ENCODE results near the gene STIM1.

STIM1 gene

GRCh38 chr11:4074266-4074665 lies 218.8 kb downstream of the STIM1 start:
- Mint-ChIP-seq H3K27ac (no peak overlapping the region), H3K9me3 (no peaks in the 10 kb centered on the region), H3K27me3 (no peaks in the 10 kb centered on the region), H3K4me1 (ENCODE audit: low read depth) (peaks cover 22% of the 10 kb centered on the region), H3K36me3 (ENCODE audit: low read depth) (peaks cover 32% of the 10 kb centered on the region), H3K4me3 (no peak overlapping the region)

GRCh38 chr11:4076774-4077173 lies 221.3 kb downstream of the STIM1 start:
- peaks cover 17% of the 10 kb centered on the region for H3K4me1 Mint-ChIP-seq (ENCODE audit: low read depth)
- H3K9me3 Mint-ChIP-seq, result no peaks in the 10 kb centered on the region
- H3K27ac Mint-ChIP-seq, result no peak overlapping the region
- H3K27me3 Mint-ChIP-seq, result no peaks in the 10 kb centered on the region
- H3K4me3 Mint-ChIP-seq, result no peak overlapping the region
- peaks cover 32% of the 10 kb centered on the region for H3K36me3 Mint-ChIP-seq (ENCODE audit: low read depth)

GRCh38 chr11:4083198-4083597 lies 227.7 kb downstream of the STIM1 start:
- Mint-ChIP-seq H3K9me3 (no peaks in the 10 kb centered on the region), H3K27me3 (no peaks in the 10 kb centered on the region), H3K36me3 (ENCODE audit: low read depth) (peaks cover 34% of the 10 kb centered on the region), H3K4me3 (no peak overlapping the region), H3K4me1 (ENCODE audit: low read depth) (peaks cover 11% of the 10 kb centered on the region), H3K27ac (no peak overlapping the region)

GRCh38 chr11:4084406-4085125 lies 229.1 kb downstream of the STIM1 start:
- H3K27ac Mint-ChIP-seq, result no peak overlapping the region
- H3K27me3 Mint-ChIP-seq, result no peaks in the 10 kb centered on the region
- H3K4me3 Mint-ChIP-seq, result no peak overlapping the region
- H3K9me3 Mint-ChIP-seq, result no peaks in the 10 kb centered on the region
- peaks cover 45% of the 10 kb centered on the region for H3K36me3 Mint-ChIP-seq (ENCODE audit: low read depth)
- H3K4me1 Mint-ChIP-seq (ENCODE audit: low read depth), result peaks cover 16% of the 10 kb centered on the region

- H3K4me1 Mint-ChIP-seq (ENCODE audit: low read depth), result peaks cover 26% of the 10 kb centered on the region
- no peaks in the 10 kb centered on the region for H3K27me3 Mint-ChIP-seq
- no peak overlapping the region for H3K4me3 Mint-ChIP-seq
- peaks cover 49% of the 10 kb centered on the region for H3K36me3 Mint-ChIP-seq (ENCODE audit: low read depth)
- H3K9me3 Mint-ChIP-seq, result no peaks in the 10 kb centered on the region
- no peak overlapping the region for H3K27ac Mint-ChIP-seq
These were observed 230.1 kb downstream of the STIM1 start for GRCh38 chr11:4085575-4085974.

GRCh38 chr11:4086575-4087353 lies 231.3 kb downstream of the STIM1 start:
- Mint-ChIP-seq H3K9me3 (no peaks in the 10 kb centered on the region), H3K4me3 (no peak overlapping the region), H3K36me3 (ENCODE audit: low read depth) (peaks cover 47% of the 10 kb centered on the region), H3K4me1 (ENCODE audit: low read depth) (peaks cover 35% of the 10 kb centered on the region), H3K27me3 (no peaks in the 10 kb centered on the region), H3K27ac (peak overlapping the region; percentile 13)

GRCh38 chr11:4087551-4087950 lies 232.1 kb downstream of the STIM1 start:
- Mint-ChIP-seq H3K9me3 (no peaks in the 10 kb centered on the region), H3K27ac (peak overlapping the region; percentile 13), H3K36me3 (ENCODE audit: low read depth) (peaks cover 50% of the 10 kb centered on the region), H3K4me3 (no peak overlapping the region), H3K27me3 (no peaks in the 10 kb centered on the region), H3K4me1 (ENCODE audit: low read depth) (peaks cover 43% of the 10 kb centered on the region)

GRCh38 chr11:4090258-4090657 lies 234.8 kb downstream of the STIM1 start:
- Mint-ChIP-seq H3K4me1 (ENCODE audit: low read depth) (peaks cover 57% of the 10 kb centered on the region), H3K27ac (peak overlapping the region; percentile 31), H3K36me3 (ENCODE audit: low read depth) (peaks cover 41% of the 10 kb centered on the region), H3K9me3 (no peaks in the 10 kb centered on the region), H3K4me3 (no peak overlapping the region), H3K27me3 (no peaks in the 10 kb centered on the region)

- Mint-ChIP-seq H3K27ac (peak overlapping the region; percentile 74), H3K4me1 (ENCODE audit: low read depth) (peaks cover 67% of the 10 kb centered on the region), H3K27me3 (no peaks in the 10 kb centered on the region), H3K9me3 (no peaks in the 10 kb centered on the region), H3K4me3 (no peak overlapping the region), H3K36me3 (ENCODE audit: low read depth) (peaks cover 53% of the 10 kb centered on the region)
These were observed 236.6 kb downstream of the STIM1 start for GRCh38 chr11:4092026-4092425.

- Mint-ChIP-seq H3K9me3 (no peaks in the 10 kb centered on the region), H3K27me3 (no peaks in the 10 kb centered on the region)
These were observed 238.3 kb downstream of the STIM1 start for GRCh38 chr11:4093519-4094347.

GRCh38 chr11:4094348-4095291 lies 239.2 kb downstream of the STIM1 start, which contains the start of gene RRM1:
Gene RRM1 (plus strand): TSS chr11:4094799. CDS start chr11:4095013, 214 bp downstream.
- Mint-ChIP-seq H3K4me1 (ENCODE audit: low read depth) (peaks cover 77% of the 10 kb centered on the region), H3K27ac (peak within 1 kb of the TSS; percentile 97), H3K36me3 (ENCODE audit: low read depth) (peaks cover 44% of the 10 kb centered on the region), H3K9me3 (no peaks in the 10 kb centered on the region), H3K27me3 (no peaks in the 10 kb centered on the region), H3K4me3 (peak within 1 kb of the TSS; percentile 99)

More at GRCh38 chr11:4093519-4094347, 238.3 kb downstream of the STIM1 start:
- Mint-ChIP-seq H3K4me1 (ENCODE audit: low read depth) (peaks cover 75% of the 10 kb centered on the region), H3K27ac (peak overlapping the region; percentile 97), H3K36me3 (ENCODE audit: low read depth) (peaks cover 45% of the 10 kb centered on the region), H3K4me3 (peak overlapping the region; percentile 99)

GRCh38 chr11:4095509-4096230 lies 240.2 kb downstream of the STIM1 start:
- peak overlapping the region; percentile 99 for H3K4me3 Mint-ChIP-seq
- H3K9me3 Mint-ChIP-seq, result no peaks in the 10 kb centered on the region
- H3K27me3 Mint-ChIP-seq, result no peaks in the 10 kb centered on the region
- H3K36me3 Mint-ChIP-seq (ENCODE audit: low read depth), result peaks cover 44% of the 10 kb centered on the region
- peak overlapping the region; percentile 97 for H3K27ac Mint-ChIP-seq
- peaks cover 71% of the 10 kb centered on the region for H3K4me1 Mint-ChIP-seq (ENCODE audit: low read depth)

GRCh38 chr11:4098026-4098621 lies 242.7 kb downstream of the STIM1 start:
- Mint-ChIP-seq H3K27ac (no peak overlapping the region), H3K9me3 (no peaks in the 10 kb centered on the region), H3K4me3 (no peak overlapping the region), H3K27me3 (no peaks in the 10 kb centered on the region), H3K4me1 (ENCODE audit: low read depth) (peaks cover 60% of the 10 kb centered on the region), H3K36me3 (ENCODE audit: low read depth) (peaks cover 60% of the 10 kb centered on the region)
